Renal cortex interstitium (tissue), 11 donors: ENCODE results near the gene USP24. TPM values are rescaled to one million over a fixed set of nuclear protein-coding genes. Genes with fewer than 3 reads are reported as not detected.

Experiments
- DNase-seq, 11 donors: peaks; one replicate each; pipeline ENCODE4 v3.0.0-alpha.2; 2013; ENCODE audit warnings: low read depth in 9 of 11, low spot score in 4 of 11; ENCODE audit errors: extremely low read depth in 1 of 11
- polyA plus RNA-seq, 3 donors: library from polyadenylated mRNA; unstranded; fragments of 120-200 nt; gene quantifications; one replicate each; pipeline ENCODE4 v1.2.1, GENCODE V29; 2013; ENCODE audit not compliant: insufficient read length in 3 of 3

Gene USP24
- polyA plus RNA-seq, 3 donors: 41.3 to 55.4 (median 48.5) TPM

DNA sequence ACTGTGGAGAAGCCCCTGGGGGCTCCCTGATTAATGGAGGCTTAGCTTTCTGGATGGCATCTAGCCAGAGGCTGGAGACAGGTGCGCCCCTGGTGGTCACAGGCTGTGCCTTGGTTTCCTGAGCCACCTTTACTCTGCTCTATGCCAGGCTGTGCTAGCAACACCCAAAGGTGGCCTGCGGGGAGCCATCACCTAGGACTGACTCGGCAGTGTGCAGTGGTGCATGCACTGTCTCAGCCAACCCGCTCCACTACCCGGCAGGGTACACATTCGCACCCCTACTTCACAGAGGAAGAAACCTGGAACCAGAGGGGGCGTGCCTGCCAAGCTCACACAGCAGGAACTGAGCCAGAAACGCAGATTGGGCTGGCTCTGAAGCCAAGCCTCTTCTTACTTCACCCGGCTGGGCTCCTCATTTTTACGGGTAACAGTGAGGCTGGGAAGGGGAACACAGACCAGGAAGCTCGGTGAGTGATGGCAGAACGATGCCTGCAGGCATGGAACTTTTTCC is 151.0 kb downstream of the USP24 start:
- no peak for DNase-seq

DNA sequence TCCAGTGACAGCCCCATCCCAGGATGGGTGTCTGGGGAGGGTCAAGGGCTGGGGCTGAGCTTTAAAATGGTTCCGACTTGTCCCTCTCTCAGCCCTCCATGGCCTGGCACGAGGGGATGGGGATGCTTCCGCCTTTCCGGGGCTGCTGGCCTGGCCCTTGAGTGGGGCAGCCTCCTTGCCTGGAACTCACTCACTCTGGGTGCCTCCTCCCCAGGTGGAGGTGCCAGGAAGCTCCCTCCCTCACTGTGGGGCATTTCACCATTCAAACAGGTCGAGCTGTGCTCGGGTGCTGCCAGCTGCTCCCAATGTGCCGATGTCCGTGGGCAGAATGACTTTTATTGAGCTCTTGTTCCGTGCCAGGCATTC is 151.6 kb downstream of the USP24 start:
- no peak for DNase-seq

DNA sequence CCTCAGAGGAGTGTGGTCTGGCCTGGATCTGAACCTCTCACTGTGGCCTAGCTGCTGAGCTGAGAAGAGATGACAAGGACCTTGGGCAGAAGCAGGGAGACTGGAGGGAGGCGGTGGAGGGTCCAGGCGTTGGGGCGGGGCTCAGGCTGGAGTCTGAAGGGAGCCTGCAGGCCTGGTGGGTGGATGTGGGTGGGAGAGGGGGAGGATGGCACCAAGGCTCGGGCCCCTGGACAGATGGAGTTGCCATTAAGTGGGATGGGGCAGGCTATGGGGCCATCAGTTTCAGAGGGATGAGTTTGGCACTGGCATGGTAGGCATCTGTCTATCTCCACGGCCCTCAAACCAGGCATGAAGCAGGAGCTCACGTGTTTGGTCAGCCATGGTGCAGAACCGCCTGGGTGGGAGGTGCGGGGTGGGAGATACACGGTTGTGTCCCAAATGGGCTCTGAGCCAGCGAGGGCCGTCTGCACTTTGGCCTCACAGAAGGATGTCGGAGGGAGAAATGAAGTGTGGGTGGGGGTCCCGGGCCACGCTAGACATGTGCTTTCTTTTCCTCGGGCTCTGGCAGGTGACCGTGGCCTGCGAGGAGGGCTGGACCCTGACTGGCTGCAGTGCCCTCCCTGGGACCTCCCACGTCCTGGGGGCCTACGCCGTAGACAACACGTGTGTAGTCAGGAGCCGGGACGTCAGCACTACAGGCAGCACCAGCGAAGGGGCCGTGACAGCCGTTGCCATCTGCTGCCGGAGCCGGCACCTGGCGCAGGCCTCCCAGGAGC is 152.2 kb downstream of the USP24 start:
- DNase-seq: no peak

DNA sequence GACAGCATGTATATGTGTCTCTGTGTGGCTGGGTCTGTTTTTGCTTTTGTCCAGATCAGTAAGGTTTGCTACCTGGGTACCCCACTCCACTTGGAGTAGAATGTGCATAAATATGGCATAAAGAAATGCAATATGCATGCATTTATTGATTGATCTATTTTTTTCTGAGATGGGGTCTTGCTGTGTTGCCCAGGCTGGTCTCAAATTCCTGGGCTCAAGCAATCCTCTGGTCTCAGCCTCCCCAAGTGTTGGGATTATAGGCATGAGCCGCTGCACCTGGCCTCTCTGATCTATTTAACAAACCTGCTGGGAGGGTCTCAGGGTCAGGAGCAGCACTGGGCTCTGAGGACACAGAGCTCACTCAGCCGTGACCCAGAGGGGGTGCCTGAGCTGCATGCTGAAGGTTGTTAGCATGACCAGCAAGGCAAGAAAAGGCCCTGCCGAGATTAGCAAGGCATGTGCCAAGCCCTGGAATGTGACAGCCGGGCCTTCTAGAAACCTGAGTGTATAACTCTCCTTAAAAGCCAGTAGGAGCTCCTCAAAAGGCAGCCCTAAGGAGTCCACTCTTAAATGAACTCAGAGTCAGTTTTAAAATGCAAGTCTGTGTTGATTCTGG is 153.3 kb downstream of the USP24 start:
- DNase-seq: no peak

DNA sequence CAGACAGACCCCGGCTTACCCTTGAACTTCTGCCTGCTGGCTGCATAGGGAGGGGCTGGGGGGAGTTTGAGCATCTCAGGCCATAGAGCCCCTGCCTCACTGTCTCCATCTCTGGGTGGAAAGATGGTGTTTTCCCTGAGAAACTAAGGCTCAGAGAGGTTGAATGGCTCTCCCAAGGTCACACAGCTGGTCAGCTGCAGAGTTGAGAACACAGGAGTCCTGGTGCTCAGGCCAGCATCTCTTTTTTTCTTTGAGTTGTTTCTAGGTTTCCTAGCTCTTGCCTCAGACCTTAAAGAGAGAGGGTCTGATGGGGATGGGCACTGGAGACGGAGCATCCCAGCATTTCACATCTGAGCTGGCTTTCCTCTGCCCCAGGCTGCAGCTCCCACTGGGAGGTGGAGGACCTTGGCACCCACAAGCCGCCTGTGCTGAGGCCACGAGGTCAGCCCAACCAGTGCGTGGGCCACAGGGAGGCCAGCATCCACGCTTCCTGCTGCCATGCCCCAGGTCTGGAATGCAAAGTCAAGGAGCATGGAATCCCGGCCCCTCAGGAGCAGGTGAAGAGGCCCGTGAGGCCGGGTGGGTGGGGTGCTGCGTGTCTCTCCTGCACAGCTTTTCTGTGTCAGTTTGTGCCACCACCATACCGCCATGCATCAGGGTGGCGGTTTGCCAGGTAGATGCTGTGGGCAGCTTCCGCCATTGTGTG is 154.0 kb downstream of the USP24 start:
- no peak for DNase-seq

DNA sequence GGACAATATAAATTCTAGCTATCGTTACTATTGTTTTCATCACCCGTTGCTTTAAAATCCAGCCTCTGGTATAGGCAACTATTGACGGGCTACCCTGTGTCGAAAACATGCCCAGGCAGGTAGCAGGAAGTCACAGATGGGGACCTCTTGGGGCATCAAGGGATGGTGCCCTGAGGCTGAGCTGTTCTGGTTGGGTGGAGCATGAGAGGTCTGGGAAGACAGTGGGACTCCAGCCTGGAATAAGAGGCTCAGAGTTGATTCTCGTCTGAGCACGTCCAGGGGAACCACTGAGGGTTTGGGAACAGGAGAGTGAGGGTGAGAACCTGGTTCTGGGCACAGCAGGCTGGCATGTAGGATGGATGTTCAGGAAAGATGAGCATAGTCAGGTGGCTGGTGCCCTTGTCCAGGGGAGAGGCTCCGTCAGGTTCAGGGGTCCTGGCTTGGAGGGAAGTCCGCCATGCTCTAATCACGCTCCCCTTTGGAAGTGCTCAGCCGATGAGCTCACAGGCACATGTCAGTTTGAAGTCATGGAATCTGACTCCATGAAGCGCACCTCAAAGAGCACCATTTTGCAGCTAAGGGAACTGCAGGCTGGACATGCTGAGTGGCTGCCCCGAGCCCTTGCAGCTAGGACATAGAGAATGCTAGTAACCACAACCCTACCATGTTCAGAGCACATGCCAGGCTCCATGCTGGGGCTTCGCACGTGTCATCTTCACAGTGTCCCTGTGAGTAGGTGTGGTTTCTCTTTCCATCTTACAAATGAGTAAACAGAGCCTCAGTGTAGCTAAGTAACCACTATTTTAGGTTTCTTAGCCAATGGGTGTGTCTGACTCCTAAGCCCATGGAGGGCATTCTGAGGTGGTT is 154.8 kb downstream of the USP24 start:
- DNase-seq: no peak

DNA sequence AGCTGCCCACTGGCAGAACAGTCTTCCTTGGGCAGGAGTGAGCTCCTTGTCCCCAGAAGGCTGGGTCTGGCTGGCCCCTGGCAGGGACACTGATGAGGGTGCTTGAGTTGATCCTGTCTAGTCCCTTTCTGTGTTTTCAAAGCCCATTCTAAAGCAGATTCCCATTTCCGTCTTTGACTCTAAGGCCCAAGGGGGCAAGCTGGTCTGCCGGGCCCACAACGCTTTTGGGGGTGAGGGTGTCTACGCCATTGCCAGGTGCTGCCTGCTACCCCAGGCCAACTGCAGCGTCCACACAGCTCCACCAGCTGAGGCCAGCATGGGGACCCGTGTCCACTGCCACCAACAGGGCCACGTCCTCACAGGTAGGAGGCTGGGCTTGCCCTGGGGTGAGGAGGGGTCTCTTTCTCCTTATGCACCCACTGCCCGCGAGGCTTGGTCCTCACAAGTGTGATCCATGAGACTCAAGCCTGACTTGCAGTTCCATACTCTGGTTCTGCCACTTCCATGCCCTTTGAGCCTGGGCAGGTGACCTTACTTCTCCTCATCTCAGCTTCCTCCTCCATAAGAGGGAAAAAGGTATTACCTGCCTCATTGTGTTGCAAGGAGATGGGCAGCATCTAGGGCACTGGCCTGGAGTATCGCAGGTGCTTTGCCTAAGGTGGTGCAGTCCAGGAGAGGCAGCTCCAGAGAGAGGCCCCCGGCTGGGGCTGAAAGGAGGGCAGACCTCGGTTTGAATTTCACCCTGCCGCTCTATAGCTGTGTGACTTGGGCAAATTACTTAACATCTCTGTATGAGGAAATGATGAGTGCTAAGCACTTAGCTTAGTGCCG is 155.6 kb downstream of the USP24 start:
- DNase-seq: no peak

DNA sequence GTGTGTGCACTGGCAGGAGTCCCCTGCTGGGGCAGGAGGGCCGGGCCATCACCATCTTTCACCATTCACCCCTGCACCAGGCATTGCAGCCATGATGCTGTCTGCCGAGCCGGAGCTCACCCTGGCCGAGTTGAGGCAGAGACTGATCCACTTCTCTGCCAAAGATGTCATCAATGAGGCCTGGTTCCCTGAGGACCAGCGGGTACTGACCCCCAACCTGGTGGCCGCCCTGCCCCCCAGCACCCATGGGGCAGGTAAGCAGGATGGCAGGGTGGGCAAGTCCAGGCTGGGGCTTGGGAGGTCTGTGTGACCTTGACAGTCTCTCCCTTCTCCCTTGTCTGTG is 157.2 kb downstream of the USP24 start:
- no peak for DNase-seq

DNA sequence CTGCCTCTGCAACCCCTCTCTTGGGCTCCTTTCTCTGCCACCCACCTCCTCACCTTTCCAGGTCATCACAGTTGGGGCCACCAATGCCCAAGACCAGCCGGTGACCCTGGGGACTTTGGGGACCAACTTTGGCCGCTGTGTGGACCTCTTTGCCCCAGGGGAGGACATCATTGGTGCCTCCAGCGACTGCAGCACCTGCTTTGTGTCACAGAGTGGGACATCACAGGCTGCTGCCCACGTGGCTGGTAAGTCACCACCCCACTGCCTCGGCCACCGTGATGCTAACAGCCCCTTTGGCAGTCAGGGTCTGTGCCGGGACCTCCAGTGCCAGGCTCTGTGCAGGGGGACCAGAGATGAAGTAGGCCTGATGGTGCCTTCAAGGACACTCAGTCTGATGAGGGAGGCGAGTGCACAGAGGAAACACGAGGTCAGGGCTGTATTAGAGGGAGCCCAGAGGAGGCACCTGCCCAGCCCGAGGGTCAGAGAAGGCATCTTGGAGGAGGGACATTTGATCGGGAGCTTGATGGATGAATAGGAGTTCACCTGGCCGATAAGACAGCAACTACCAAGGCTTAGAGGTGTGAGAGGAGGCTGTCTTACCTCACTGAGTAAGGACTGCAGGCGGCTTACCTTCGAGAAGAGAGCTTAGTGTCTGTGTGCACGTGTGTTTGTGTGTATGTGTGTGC is 157.8 kb downstream of the USP24 start:
- DNase-seq: no peak

DNA sequence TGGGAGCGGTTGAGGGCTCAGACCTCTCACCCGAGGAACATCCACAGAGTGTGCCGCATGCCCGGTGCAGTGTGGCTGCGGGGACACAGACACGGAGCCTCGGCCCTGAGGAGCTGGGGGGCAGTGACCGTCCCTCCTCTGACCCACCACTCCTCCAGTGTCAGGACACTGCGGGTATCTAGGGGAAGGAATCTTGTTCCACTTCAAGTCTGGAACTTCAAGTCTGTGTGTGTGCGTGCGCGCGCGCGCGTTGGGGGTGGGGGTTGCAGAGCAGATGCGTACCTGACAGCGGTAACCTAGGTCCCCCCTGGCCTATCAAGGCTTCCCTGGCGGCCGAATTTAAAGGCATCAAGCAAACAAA is 158.6 kb downstream of the USP24 start:
- DNase-seq: no peak

DNA sequence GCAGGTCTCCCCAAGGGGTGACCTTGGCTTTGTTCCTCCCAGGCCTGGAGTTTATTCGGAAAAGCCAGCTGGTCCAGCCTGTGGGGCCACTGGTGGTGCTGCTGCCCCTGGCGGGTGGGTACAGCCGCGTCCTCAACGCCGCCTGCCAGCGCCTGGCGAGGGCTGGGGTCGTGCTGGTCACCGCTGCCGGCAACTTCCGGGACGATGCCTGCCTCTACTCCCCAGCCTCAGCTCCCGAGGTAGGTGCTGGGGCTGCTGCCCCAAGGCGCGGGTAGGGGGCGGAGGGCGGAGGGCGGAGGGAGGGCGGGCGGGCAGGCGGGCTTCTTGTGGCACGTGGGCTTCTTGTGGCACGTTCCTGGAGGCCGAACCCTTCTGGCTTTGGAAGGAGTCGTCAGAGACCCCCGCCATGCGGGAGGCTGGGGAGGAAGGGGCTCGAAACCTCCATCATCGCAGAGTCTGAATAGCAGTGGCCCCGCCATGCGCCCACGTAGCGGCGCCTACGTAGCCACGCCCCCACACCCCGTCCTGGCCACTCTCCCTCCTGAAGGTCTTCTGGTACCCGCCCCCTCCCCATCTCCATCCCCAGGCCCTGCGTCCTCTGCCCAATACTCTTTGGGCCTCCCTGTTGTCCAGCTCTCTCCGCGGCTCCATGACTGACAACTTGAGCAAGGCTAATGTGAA is 159.1 kb downstream of the USP24 start:
- DNase-seq: no peak

DNA sequence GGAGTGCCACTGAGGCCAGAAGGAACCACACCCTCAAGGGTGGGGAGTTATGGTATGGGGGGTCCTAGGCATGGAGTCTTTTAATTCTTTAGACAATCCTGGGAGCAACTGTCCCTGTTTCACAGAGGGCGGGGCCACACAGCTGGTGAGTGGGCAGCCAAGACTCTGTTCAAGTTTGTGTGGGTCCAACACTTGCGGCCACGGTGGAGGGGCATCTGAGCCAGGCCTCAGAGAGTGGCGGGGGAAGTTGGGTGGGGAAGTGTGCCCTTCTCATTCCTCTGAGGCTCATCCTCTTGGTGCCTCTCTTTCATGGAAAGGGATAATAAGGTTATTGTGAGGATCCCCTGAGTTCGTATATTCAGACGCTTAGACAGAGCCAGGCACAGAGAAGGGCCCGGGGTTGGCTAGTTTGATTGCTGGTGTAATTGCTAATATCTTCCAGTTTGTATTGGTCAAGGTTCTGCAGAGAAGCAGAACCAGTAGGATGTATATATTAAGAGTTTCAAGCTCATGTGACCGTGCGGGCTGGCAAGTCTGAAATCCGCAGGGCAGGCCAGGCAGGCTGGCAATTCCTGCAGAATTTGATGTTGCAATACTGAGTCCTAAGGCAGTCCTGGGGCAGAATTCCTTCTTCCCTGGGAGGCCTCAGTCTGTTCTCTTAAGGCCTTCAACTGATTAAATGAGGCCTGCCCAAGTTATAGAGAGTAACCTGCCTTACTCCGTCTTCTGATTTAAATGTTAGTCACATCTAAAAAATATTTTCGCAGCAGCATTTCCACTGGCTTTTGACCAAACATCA is 159.9 kb downstream of the USP24 start:
- no peak for DNase-seq

DNA sequence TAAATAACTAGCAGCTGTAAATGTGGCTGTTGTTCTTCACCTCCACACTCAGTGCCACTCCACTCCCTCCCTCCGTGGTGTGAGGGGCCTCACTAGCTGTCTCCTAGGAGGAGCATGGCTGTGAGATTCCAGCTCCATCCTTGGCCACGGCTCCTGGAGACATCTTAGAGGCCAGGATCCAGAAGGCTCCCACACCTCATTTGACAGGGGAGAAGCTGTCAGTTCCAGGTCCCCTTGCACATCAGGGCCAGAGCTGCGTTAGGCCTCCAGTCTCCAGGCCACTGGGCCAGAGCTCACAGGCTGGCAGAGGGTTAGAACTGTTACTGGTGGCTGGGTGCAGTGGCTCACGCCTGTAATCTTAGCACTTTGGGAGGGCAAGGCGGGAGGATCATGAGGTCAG is 160.8 kb downstream of the USP24 start:
- no peak for DNase-seq

DNA sequence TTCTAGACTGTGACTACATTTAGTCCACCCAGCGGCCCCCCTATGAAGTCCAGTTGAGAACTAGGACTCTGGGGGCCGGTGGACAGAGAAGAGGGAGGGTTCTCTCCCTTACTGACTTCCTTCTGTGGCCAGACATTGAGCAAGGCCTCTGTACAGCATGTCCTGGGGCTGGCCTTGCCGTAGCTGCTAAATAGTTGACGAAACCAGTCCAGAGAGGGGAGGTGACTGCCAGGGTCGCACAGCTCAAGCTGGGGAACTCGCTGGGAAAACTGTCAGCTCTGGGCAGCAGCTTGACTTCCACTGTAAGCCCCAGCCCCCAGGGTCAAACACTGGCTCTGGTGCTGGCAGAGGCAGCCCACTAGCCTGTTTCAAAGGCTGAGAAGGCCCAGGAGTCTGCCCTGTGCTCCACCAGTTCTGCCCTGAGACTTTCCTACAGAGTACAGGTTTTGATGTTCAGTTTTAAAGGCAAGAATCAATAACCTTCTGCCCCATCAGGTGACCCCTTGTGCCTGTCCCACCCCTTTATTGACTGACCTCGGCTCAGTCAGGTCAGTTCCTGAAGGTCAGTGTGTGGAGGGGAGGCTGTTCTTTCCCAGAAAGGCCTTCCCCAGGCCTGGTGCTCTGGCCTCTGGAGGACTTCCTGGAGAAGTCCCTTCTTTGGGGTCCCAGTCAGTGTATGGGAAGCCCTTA is 161.8 kb downstream of the USP24 start:
- DNase-seq: no peak

DNA sequence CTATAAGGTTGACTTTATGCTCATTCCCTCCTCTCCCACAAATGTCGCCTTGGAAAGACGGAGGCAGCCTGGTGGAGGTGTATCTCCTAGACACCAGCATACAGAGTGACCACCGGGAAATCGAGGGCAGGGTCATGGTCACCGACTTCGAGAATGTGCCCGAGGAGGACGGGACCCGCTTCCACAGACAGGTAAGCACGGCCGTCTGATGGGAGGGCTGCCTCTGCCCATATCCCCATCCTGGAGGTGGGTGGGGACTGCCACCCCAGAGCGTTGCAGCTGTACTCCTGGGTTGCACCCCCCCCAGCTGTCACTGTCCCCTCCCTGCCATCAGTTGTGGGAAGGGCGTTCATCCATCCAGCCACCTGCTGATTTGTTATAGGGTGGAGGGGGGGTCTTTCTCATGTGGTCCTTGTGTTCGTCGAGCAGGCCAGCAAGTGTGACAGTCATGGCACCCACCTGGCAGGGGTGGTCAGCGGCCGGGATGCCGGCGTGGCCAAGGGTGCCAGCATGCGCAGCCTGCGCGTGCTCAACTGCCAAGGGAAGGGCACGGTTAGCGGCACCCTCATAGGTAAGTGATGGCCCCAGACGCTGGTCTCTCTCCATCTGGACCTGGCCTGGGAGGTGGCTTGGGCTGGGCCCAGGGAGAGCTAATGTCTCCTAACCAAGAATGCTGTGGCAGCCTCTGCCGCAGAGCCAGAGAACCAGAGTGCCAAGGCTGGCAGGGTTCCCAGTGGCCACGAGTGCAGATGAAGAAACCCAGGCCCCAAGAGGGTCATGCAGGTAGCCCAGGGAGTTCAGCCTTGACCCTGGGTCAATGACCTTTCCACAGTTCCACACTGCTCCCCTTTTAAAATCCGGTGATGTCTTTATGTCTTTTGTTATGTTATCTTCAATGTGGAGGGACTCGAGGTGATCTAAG is 162.7 kb downstream of the USP24 start:
- no peak for DNase-seq
